ENCODE measurements around the gene UNC13C. TPM values are rescaled to one million over a fixed set of nuclear protein-coding genes. Genes with fewer than 3 reads are reported as not detected.
A peak's percentile ranks its signal among the peaks of the same experiment; 100 is the strongest.

UNC13C gene
- total RNA-seq, 1 donor, result 0.81 TPM

- no peak for DNase-seq (ENCODE audit: low read depth)
- TF ChIP-seq, protein P1, sequence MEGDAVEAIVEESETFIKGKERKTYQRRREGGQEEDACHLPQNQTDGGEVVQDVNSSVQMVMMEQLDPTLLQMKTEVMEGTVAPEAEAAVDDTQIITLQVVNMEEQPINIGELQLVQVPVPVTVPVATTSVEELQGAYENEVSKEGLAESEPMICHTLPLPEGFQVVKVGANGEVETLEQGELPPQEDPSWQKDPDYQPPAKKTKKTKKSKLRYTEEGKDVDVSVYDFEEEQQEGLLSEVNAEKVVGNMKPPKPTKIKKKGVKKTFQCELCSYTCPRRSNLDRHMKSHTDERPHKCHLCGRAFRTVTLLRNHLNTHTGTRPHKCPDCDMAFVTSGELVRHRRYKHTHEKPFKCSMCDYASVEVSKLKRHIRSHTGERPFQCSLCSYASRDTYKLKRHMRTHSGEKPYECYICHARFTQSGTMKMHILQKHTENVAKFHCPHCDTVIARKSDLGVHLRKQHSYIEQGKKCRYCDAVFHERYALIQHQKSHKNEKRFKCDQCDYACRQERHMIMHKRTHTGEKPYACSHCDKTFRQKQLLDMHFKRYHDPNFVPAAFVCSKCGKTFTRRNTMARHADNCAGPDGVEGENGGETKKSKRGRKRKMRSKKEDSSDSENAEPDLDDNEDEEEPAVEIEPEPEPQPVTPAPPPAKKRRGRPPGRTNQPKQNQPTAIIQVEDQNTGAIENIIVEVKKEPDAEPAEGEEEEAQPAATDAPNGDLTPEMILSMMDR (IDR thresholded peaks at IDR 0.05; ENCODE audit: insufficient read depth, low read length), result no peak
- H3K4me3 ChIP-seq (ENCODE audit: low read depth, low read length), result no peak overlapping the region
Measured at GRCh38 chr15:53974121-53974520, 4.1 kb upstream of the UNC13C start.

DNA sequence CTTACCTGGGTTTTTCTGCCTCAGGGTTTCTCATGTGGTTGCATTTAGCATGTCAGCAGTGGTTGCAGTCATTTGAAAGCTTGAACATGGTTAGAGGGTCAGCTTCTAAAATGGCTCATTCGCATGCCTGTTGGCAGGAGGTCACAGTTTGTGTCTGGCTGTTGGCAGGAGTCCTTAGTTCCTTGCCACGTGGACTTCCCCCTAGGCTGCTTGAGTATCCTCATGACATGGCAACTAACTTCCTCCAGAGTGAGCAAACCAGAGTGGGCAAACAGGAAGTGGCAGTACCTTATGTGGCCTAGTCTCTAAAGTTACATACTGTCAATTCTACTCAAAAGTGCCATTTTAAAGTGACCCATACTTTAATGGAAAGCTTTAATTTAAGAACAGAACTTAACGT lies 3.4 kb upstream of the UNC13C start:
- DNase-seq (ENCODE audit: low read depth), result no peak
- no peak overlapping the region for H3K4me3 ChIP-seq (ENCODE audit: low read depth, low read length)
- TF ChIP-seq, protein P1 (IDR thresholded peaks at IDR 0.05; ENCODE audit: insufficient read depth, low read length), result no peak

DNA sequence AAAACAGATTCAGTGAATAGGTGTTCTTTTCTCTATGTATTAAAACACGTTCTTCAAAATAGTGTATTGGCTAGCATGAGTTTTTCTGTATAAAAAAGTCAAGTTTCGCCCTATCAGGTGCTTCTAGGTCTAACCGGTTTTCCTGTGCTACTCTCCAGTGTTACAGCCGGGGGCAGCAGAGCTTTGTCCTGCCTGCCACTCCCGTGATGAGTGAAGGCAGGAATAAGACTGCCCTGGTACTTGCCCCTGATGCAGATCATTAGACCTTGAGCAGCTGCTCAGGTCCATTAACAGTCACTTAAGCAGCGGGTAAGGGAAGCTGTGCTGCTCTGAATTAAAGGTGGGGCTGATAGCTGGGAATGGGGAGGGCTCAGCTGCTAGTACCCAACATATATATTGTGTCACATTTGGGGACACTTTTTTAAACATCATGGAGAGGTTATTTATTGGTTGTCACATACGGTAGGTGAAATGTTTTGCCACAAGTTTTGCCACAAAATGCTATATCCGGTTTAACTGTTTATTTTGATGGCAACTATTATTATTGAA lies 1.3 kb upstream of the UNC13C start:
- TF ChIP-seq, protein P1 (IDR thresholded peaks at IDR 0.05; ENCODE audit: insufficient read depth, low read length), result peak; percentile 9
- no peak for DNase-seq (ENCODE audit: low read depth)

GRCh38 chr15:53979051-53979788 lies 979 bp downstream of the UNC13C start:
- TF ChIP-seq, protein P1 (IDR thresholded peaks at IDR 0.05; ENCODE audit: insufficient read depth, low read length), result no peak
- DNase-seq (ENCODE audit: low read depth), result no peak
- H3K4me3 ChIP-seq (ENCODE audit: low read depth, low read length), result no peak overlapping the region

More for the DNA sequence above, 1.3 kb upstream of the UNC13C start:
- no peak overlapping the region for H3K4me3 ChIP-seq (ENCODE audit: low read depth, low read length)

GRCh38 chr15:53980021-53980420 lies 1.8 kb downstream of the UNC13C start:
- DNase-seq (ENCODE audit: low read depth), result no peak
- H3K4me3 ChIP-seq (ENCODE audit: low read depth, low read length), result no peak overlapping the region
- TF ChIP-seq, protein P1 (IDR thresholded peaks at IDR 0.05; ENCODE audit: insufficient read depth, low read length), result no peak

DNA sequence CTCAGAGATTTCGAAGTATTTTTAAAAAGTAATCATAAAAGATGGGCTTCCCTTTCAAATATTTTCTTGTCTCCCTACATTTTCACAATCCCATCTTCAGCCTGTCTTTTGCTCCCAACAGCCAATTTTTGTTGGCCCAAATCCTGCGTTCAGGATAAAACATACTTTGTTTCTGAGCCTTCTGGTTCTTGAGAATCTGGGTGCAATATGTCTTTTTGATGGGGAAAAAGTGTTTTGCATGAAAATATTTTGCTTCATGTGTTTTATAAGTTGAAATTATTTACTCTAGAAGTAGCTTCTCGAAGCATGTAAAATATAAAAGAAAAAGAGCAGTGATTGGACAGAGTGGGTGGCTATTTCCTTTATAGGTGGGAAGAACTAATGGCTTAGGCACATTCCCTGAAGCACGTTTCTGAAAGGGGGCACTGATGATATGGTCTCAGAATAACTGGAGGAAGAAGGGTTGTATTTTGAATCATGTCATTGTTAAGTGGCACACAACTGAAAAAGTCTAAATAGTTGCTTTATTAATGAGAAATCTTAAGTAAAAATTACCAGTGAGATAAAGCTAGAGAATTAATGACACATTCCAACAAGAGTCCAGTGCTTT lies 3.9 kb downstream of the UNC13C start:
- TF ChIP-seq, protein P1 (IDR thresholded peaks at IDR 0.05; ENCODE audit: insufficient read depth, low read length), result no peak
- H3K4me3 ChIP-seq (ENCODE audit: low read depth, low read length), result no peak overlapping the region
- DNase-seq (ENCODE audit: low read depth), result no peak
